GM19025 (cell line): ENCODE results near the gene CFAP251.

Experiments
- ATAC-seq: cut with Tn5 transposase; IDR thresholded peaks from one replicate; pipeline ENCODE4 v1.9.1; 2021; ENCODE audit warnings: mild to moderate bottlenecking, low read depth, moderate library complexity; ENCODE audit not compliant: unreplicated experiment

The CFAP251 gene

DNA sequence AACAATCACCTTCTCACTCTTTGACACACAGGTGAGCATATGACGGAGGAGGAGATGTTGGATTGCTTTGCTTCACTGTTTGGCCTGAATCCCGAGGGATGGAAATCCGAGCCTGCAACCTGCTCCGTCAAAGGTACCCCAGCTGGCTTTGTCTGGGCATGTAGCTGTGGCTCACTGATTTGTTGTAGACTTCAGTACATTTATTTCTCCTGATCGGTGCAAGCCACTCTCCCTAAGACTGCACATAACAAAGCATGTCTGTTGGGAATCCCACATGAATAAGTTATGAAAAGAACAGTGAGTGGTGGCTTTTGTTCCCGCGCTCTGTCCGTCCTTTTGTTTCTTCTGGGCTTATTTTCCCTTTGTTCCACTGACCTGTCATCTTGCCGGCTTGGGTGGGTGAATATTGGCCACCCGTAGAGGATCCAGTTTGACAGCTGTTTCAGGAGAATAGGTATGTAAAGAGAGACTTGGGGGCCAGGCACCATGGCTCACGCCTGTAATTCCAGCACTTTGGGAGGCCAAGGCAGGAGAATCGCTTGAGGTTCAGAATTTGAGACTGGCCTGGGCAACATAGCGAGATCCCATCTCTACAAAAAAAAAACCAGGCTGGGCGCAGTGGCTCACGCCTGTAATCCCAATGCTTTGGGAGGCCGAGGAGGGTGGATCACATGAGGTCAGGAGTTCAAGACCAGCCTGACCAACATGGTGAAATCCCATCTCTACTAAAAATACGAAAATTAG is 83.2 kb downstream of the CFAP251 start:
- ATAC-seq: no peak

DNA sequence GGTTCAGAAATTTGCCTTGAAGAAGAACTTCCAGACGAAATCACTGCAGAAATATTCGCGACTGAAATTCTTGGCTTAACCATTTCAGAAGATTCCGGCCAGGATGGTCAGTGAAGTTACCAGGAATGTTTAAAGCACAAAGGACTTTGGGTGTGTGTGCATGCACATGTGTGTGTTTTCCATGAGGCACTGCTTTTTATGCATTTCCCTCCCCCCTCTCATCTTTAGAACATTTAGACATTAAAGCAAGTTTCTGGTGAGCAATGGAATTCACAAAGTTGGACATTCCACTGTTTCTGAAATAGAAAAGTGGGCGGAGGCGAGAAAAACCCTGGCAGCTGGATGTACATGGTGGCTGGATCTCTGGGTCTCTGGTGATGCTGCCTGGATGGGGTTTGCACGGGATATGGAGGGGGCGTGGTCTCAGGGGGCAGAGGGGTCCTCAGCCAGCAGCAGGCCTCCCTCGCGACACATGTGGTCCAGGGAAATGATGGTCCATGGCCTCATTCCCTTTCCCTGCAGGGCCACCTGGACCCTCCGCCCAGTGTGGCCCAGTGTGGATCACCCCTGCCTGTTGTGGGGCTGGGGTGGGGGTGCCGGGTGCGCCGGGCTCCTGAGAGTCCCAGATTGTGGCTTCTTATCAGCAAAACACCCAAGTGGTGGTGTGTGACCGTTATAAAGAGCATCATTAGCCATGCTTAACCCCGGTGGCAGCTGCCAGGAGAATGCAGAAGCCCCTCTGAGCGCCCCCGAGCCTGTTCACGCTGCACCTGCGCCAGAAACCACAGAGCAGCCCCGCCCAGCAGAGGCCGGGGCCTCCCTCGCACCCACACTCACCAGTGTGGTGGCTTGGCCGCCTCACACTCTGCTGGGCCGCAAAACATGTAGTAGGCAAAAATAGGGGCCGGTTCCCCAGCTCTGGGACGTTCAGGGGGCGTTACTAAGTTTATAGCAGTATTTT is 85.5 kb downstream of the CFAP251 start:
- ATAC-seq: no peak

DNA sequence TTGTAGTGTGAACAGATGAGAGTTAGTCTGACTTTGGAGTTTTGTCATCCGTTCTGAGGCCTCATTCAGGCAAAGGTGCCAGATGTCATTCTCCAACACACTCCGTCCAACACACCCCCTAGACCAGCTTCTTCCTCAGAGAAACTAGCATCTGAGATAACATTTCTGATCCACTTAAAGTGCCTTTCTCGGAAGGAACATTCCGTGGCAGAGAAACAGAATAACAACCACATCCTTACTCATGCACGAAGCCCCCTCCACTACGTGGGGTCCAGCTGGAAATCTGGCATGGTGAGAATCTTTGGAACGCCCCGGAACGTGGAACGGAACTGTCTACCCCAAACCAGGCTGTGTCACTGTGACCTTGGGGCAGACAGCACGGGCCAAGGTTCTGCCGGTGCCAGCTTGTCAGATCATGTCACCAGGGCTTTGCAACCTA is 86.3 kb downstream of the CFAP251 start:
- no peak for ATAC-seq

DNA sequence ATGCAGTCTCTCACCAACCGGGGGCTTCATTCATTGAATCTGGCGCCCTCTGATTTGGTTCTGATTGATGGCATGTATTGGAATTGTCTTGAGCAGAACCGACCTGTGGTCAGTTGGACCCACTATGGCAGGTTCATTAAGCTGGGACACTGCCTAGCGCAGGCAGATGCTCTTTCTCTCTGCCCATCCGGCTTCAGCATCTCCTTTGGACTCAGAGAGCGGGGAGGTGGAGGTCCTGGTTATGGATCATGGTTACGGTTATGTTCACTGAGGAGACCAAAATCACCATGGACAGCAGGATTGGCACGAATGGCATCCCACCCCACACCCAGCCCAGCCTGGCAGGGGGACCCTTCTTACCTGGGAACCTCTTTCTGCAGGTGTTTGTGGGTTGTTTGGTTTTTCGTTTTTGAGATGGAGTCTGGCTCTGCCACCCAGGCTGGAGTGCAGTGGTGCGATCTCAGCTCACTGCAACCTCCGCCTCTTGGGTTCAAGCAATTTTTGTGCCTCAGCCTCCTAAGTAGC is 86.9 kb downstream of the CFAP251 start:
- no peak for ATAC-seq

DNA sequence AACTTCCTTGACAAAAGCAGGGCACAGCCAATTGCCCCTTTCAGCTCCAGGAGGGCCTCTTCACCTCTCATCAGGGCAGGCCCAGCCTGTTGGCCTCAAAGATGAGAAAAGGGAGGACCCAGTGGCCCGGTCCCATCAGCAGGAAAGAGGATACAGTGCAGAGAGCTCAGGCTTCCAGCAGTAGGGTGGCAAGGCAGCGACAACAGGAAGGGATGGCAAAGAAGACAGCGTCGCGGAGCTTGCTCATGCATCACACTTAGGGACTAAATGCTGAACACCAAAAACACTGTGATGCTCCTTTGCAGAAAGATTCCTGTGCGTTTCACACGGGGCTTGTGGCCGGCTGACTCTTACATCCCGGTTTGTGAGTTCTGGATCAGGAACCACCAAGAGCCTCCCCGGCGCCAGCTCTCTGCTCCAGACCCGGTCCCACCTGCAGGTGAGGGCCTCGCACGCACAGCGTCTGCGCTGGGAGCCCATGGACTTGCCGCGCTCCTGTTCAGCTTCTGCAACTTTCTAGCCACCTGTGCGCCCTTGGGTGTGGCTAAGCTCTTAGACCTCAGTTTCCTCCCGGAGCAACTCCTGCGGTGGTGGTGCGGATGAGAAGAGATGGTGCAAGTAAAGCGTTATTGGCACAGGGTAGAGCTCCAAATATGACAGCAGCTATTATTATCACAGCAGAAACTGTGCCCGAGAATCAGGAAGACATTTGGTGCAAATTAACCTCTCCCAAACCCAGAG is 88.0 kb downstream of the CFAP251 start:
- no peak for ATAC-seq

DNA sequence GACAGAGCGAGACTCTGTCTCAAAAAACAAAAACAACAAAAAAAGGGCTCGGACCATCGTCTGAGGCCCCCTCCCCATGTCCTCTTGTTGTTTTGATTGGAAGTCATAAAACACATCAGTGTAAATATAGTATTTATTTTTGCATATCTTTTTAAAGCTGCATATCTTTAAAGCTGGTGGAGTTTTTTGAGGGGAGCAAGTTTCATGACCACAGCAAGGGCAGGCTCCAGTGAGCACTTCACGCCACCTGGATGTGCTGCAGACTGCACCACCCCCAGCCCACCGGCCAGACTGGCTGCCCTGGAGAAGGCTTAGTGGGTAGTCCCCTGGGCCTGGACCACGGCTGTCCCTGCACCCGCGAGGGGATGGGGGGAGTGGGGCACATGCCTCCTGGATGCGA is 91.3 kb downstream of the CFAP251 start:
- no peak for ATAC-seq

DNA sequence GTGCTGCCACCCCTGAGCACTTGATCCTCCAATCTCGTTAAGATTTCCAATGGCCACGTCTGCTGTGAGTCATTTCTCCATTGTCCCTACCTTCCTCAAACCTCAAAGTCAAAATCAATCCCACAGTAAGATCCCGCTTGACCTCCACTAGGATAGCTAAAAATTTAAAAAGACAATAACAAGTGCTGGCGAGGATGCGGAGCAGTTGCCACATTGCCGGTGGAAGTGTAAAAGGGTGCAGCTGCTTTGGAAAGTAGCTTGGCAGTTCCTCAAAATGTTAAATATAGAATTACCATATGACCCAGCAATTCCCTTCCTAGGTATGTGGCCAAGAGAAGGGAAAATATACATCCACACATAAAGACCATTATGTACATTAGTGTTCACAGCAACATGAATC is 93.8 kb downstream of the CFAP251 start:
- ATAC-seq: no peak

DNA sequence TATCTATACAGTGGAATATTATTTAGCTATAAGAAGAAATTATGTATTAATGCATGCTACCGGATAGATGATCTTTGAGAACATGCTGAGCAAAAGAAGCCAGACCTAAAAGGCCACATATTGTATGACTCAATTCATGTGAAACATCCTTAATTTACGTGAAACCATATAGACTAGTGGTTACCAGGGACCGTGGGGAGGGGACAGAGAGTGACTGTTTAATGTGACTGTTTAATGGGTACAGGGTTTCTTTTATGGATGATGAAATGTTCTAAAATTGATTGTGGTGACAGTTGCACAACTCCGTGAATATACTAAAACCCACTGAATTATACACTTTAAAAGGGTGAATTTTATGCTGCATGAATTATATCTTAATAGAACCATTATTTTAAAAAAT is 94.7 kb downstream of the CFAP251 start:
- ATAC-seq: no peak

DNA sequence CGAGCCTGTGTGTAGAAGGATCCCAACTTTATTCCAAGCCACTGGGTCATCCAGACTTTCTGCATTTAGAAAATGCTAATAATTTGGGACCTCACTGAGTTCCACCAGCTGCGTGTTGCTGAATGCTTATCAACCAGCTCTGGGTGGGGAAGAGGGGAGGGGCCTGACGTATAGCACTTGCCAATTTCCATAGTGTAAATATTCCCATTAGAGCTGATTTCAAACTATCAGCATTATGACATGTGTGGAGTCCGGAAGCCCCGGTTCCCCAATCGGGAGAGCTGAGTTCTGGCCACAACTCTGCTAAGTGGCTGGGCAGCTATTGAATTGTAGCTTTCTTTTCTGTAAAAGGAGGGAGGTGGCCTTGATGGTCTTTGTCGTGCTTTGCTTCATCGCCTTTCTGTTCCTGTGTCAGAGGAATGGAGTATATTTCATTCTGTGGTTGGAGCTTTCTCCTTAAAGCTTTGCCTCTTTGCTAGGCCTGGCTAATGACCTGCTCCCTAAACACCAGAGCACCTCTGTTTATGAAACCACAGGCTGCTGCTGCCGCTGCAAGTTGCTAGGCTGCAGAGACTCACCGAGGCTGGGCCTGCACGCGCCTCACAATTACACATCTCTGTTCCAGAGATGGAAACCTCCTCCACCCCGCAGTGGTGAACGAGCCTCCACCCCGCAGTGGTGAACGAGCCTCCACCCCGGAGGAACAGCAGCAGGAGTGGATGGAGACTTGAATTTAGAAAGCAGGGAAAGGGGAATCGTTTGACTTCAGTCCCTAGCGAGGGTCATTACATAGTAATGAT is 95.6 kb downstream of the CFAP251 start:
- ATAC-seq: no peak

DNA sequence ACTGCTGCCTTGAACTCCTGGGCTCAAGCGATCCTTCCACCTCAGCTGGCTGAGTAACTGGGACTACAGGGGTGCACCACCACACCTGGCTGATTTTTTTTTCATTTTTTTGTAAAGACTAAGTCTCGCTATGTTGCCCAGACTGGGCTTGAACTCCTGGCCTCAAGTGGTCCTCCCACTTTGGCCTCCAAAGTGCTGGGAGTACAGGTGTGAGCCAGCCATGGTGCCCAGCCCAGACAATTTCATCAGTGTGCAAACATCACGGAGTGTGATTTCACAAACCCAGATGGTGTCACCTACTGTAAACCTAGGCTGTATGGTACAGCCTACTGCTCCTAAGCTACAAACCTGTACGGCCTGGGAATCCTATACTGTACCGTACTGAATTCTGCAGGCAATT is 96.4 kb downstream of the CFAP251 start:
- ATAC-seq: no peak

DNA sequence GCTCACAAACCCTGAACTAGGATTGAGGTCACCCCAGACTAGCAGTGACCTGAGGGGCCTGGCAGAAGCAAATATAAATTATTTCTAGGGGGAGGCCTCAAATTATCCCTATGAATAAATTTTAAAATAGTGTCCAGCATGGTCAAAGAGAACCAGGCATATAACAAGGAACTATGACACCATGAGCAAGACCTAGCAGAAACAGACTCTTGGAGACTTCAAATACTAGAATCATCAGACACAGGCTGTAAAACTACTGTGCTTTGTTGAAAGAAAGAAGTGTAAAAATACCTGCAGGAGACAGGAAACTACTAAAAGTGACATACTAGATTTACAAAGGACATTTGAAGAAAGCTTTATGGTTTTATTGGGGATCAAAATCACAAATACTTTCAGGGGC is 100.1 kb downstream of the CFAP251 start:
- no peak for ATAC-seq

DNA sequence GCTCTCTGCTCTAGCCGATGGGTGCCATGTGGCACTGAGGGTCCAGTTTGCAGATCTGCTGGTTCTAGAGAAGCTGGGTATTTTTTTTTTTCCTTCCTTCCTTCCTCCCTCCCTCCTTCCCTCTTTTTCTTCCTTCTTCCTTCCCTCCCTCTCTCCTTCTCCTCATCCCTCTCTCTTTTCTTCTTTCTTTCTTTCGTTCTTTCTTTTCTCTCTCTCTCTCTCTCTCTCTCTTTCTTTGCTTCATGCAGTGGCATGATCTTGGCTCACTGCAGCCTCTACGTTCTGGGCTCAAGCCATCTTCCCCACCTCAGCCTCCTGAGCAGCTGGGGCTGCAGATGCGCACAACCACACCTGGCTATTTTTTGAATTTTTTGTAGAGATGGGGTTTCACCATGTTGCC is 100.5 kb downstream of the CFAP251 start:
- no peak for ATAC-seq

DNA sequence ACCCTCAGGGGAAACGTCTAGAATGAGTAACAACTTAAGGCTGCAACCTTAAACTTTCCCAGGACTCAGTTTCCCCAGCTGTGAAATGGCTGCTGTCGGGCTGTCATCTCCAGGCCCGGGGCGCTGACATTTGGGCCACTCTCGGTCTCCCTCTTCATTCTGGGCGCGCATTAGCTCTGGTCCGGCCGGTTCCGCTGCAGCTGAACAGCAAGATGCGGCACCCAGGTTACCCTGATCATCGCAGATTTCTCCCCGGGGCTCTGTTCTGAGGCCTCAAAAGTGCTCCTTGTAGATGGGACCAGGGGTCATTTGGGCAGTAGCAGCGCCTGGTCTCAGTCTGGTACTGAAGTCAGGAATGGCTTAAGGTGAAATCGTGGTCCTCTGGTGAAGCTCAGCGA is 102.4 kb downstream of the CFAP251 start:
- ATAC-seq: no peak

DNA sequence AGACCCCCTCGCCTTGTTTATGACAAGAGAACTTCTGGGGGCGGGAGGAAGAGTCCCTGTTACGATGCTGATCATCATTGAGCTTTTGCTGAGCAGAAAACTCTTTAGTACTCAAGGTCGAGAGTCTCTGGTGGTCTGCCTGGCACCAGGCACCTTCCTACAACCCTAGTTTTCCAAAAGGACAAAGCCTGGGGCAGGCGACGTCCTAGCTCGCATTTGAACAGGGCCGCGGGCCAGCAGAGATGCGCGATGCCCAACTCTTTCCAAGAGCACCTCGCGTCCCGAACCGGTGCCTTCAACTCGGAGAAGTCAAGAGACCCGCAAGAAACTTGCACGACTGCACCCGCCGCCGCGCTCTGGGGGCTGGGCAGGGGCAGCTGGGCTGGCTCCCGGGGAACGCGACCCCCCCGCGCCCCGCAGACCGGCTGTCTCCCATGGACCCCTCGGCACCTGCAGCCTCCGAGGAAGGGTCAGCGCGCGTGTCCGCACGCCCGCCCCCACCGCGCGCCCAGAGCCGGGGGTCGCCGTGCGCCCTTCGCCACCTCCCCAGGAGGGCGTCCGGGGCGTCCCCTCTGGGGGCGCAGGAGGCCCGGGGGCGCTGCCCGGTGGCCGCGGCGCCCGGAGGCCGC is 102.9 kb downstream of the CFAP251 start:
- ATAC-seq: no peak

DNA sequence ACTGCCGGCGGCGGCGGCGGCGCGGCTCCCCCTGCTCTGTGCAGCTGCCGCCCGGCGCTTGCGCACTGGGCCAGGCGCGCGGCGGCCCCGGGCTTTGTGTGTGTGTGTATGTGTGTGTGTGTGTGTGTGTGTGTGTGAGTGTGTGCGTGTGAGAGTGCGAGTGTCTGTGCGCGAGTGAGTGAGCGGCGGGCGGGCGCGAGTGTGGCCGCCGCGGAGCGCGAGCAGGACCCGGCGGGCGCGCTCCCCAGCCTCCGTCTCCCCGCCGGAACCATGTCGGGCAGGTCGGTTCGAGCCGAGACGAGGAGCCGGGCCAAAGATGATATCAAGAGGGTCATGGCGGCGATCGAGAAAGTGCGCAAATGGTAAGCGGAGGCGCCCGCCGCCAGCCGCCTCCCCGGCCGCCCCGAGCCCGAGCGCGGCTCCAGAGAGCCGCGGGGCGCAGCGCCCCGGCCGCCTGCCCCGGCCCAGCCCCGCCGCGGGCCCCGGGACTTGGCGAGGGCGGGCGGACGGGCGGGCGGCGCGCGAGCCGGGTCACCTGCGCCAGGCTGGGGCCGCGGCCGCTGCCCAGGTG is 103.5 kb downstream of the CFAP251 start, which contains the start of gene BCL7A:
Gene BCL7A, plus strand, starts transcription at position 63 of the 571 bp plus-strand sequence. Its CDS starts 208 bp downstream, at position 271.
- ATAC-seq: no peak

DNA sequence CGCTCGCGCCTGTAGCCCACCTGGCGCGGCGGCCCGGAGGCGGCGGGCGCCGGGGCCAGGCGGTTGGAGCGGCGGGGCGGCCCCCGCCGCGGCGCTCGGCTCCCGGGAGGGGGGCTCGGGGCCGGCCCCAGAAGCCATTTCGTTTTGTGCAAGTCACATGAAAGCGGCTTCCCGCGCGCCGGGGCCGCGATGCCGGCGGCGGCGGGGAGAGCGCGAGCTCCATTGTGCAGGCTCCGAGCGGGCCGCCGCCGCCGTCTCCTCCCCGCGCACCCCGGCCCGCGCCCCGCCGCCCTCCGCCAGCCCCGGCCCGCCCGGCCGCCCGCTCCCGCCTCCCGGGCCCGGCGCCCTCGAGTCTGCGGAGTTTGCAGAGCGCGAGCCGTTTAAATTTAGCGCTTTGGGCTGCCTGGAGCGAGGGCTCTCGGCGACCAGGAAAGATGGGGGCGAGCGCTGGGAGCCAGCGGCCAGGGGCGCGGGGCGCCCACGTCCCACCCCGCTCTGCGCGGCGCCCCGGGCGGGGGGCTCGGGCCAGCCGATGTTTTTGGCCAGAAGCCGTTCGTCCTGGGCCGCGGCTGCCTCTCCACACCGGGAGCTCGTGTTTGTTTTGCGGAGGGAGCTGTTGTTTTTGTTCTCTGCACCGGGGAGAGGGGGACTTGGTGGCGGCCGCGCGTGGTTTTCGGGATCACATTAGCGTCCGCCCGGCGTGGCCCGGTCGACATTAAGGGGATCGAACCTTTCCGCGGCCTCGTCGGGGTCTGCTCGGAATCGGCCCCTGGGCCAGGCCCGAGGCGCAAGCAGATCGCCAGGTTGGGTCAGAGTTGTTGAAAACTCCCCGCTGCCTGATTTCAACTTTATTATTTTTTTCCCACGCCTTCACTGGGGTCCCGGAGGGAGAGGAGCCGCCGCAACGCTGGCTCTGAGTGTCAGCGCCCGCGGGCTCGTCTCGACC is 104.3 kb downstream of the CFAP251 start:
- no peak for ATAC-seq

DNA sequence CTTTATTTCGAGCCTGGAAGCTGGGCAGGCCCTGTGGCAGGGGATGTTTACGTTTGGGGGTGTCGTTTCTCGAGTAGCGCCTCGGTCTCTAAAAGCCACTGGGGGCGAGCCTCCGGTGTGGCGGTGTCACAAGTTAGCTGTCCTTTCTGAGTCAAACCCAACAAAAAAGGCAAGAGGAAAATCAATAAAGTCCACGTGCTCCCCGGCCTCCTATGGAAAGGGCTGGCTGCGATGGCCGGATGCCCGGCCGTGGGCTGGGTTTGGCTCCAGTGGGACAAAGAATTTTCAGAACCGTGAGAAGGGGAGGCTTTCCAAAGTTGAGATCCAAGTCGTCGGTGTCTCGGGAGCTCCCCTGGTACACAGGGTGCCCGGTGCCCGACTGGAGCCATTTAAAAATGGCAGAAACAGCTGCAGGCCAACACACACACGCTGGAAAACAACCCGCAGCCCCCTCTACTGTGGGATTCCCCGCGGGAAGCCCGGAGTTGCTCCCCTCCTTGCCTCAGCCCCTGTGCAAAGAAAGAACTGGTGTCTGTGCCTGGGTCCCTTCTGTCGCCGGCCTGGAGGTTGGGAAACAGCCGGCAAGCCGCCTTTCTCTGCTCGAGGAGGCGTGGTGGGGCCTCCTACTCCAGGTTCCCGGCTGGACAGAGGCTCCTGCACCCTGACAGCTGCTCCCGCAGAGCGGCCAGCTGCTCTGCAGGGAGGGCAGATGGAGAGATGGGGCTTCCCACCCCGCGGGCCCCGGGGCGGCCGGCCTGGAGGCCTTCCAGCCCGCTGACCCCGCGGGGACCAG is 105.1 kb downstream of the CFAP251 start:
- no peak for ATAC-seq
